COLO668 (cell line): Measurements from ENCODE around the gene ALPG.
A peak's percentile ranks its signal among the peaks of the same experiment; 100 is the strongest.
"Not testable (repeated sequence)": the region's sequence is repeated elsewhere in the genome, so short reads cannot be mapped to it uniquely, and the experiment has no call there.

ENCODE experiments used
- DNase-seq: peaks from one replicate; lab custom pipeline; 2025; ENCODE audit not compliant: unreplicated experiment; lab: John Stamatoyannopoulos, UW

Gene ALPG

GRCh38 chr2:232438951-232439757 is 32.5 kb downstream of the ALPG start:
- DNase-seq, result peak; percentile 22

- DNase-seq, result no peak
These were observed 33.1 kb downstream of the ALPG start for GRCh38 chr2:232439758-232440135.

- peak; percentile 73 for DNase-seq
These were observed 33.8 kb downstream of the ALPG start for GRCh38 chr2:232440220-232441018.

- DNase-seq, result no peak
These were observed 34.6 kb downstream of the ALPG start for GRCh38 chr2:232441147-232441651.

- not testable (repeated sequence) for DNase-seq
These were observed 35.3 kb downstream of the ALPG start for GRCh38 chr2:232441922-232442321.

- DNase-seq, result not testable (repeated sequence)
These were observed 35.8 kb downstream of the ALPG start for GRCh38 chr2:232442431-232442830.

- DNase-seq, result not testable (repeated sequence)
These were observed 36.4 kb downstream of the ALPG start for GRCh38 chr2:232443047-232443446.

- DNase-seq, result not testable (repeated sequence)
These were observed 37.2 kb downstream of the ALPG start for GRCh38 chr2:232443669-232444408.

- peak; percentile 47 for DNase-seq
These were observed 37.9 kb downstream of the ALPG start for GRCh38 chr2:232444409-232445148.

GRCh38 chr2:232445149-232445885 is 38.7 kb downstream of the ALPG start:
- DNase-seq, result not testable (repeated sequence)

GRCh38 chr2:232446266-232446777 is 39.7 kb downstream of the ALPG start:
- not testable (repeated sequence) for DNase-seq

- DNase-seq, result no peak
These were observed 40.5 kb downstream of the ALPG start for GRCh38 chr2:232447091-232447620.

GRCh38 chr2:232447638-232448303 is 41.1 kb downstream of the ALPG start:
- DNase-seq, result no peak

- DNase-seq, result no peak
These were observed 41.7 kb downstream of the ALPG start for GRCh38 chr2:232448304-232448690.

GRCh38 chr2:232449964-232450363 is 43.3 kb downstream of the ALPG start:
- no peak for DNase-seq

- DNase-seq, result not testable (repeated sequence)
These were observed 45.0 kb downstream of the ALPG start for GRCh38 chr2:232451645-232452044.

GRCh38 chr2:232454630-232455029 is 48.0 kb downstream of the ALPG start:
- DNase-seq, result no peak

GRCh38 chr2:232455426-232456255 is 49.0 kb downstream of the ALPG start, which contains the start of gene ALPI:
Gene ALPI, plus strand, starts transcription at chr2:232456153. Its CDS starts 47 bp downstream, at chr2:232456200.
- DNase-seq, result no peak
